ENCODE data around the gene KCNQ5.
"Not testable (repeated sequence)": the region's sequence is repeated elsewhere in the genome, so short reads cannot be mapped to it uniquely, and the experiment has no call there.

KCNQ5 gene

DNA sequence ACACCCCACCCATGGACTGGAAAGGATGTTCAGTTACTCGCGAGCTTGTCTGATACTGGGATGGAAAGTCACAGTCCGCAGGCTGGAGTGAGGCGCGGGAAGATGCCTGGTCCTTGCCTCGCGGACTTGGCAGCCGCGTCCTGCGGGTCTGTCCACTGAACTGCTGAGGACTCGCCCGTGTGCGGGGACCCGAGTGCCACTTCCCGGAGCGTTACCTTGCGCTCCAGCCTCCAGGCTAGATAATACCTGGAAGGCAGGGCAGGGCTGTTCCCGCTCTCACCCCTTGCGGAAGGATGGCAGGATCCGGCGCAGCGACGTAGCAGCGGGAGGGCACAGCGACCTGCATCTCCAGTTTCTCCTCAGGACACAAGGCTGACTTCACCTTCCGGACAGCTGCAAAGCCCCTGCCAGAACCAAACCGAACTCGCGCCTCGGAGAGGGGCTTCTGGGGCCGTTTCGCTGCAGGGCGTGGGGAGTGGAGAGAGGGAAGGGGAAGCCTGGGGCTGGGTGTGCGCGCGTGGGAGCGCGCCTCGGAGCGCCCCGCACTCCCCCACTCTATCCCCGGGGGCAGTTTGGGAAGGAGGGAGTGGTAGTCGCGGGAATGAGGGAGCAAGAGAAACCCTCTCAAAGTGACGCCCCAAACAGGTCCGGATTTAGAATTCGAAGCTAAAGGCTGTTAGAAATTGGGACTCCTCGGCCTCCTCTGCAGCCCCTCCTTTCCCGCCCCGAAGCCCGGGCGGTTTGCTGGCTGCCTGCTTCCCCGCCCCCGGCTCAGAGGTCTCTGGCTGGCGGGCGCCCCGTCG lies at the start of gene KCNQ5:
Gene KCNQ5 (plus strand): TSS at position 774 of the 803 bp plus-strand sequence.
- DNase-seq, result no peak

DNA sequence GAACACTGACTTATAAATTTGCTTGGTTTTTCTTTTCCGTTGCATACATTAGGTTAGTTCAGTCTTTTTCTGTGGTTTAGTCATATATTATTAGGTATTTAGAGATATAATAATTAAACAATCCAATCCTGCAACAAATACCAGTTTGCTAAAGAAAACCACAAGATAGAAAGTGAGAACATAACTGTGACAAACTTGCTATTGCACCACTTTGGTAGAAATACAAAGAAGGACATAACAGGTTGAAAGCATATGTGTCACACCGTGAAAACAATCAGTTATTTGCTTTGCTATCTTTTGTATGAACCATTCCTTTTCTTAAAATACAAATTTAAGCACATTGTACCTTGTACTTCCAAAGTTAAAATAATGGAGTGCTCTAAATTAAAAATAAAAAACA lies 42.0 kb upstream of the KCNQ5 start:
- no peak for DNase-seq

DNA sequence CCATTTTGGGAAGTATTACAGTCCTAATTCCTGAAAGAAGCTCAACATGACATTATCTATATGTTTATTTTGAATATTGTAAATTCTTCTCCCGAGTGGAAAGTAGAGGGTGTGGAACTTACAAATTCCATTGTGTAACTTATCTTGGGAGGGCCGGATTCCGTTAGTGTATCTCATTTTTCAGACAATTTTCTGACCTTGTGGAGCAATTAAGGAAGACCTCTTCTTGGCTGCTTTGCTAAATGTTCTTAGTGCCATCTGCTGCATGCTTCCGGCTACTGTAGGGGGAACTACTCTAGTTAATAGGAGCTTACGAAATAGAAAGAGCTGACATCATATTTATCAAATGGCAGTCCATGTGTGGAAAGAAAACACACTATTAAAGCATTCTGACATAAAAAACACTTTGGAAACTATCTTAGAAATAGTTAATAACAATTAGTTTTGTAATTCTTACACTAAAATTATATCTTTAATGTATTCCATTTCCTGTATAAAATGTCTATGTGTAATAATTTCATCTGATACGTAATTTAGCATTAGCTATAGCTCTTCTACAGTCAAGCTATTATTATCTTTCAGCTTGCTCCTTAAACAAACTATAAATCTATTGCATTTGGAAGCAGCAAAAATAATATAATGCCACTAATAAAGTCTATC lies 41.5 kb upstream of the KCNQ5 start:
- peak; percentile 2 for DNase-seq

DNA sequence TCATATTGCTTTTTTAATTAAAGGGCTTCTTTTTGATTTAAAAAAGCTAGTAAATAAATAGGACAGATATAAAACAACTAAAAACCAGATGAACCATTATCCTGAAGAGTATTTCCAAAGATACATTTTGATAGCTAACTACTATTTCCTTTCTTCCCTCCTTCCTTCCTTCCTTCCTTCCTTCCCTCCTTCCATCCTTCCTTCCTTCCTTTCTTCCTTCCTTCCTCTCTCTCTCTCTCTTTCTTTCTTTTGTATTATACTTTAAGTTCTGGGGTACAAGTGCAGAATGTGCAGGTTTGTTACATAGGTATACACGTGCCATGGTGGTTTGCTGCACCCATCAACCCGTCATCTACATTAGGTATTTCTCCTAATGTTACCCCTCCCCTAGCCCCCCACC lies 40.9 kb upstream of the KCNQ5 start:
- not testable (repeated sequence) for DNase-seq

DNA sequence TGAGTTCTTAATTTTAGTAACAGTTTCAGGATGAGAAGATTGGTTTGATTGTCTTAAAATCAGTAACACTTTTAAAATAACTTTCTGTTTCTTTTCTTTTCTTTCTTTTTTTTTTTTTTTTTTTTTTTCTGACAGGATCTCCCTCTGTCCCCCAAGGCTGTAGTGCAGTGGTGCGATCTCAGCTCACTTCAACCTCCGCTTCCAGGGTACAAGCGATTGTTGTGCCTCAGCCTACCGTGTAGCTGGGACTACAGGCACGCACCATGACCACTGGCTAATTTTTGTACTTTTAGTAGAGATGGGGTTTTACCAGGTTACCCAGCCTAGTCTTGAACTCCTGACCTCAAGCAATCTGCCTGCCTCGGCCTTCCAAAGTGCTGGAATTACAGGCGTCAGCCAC lies 33.7 kb upstream of the KCNQ5 start:
- DNase-seq, result no peak

DNA sequence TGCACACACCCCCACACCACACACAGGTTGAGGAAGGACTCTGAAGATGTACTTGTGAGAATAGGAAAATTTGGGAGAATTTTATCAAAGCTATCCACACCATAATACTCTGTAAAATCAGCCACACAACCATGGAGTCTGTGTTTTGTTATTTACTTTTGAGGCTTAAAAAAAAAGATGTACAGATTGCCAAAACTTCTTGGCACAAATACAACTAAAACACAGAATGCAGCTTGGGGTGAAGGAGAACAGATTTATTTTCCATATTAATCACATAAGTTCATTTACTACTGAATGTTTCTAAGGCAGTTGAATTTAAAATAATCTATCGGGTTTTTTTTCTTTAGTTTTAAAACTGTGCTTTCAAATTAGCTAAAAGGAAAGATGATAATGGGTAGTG lies 32.8 kb upstream of the KCNQ5 start:
- no peak for DNase-seq

DNA sequence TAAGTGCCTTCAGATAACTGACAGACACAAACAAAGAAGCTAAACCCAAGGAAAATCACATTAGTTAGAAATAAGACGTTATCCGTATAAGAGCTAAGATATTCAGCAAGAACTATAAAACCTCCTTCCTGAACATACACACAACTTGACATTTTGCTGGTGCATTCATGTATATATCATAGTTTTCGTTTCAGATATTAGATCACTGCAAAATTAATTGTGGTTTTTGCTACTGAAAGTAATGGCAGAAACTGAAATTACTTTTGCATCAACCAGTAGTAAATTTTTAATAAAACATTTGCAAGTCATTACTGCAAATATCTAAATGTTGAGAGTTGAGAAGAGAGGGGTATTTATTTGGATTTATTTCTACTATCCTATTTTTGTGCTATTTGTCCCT lies 26.1 kb upstream of the KCNQ5 start:
- DNase-seq, result no peak

DNA sequence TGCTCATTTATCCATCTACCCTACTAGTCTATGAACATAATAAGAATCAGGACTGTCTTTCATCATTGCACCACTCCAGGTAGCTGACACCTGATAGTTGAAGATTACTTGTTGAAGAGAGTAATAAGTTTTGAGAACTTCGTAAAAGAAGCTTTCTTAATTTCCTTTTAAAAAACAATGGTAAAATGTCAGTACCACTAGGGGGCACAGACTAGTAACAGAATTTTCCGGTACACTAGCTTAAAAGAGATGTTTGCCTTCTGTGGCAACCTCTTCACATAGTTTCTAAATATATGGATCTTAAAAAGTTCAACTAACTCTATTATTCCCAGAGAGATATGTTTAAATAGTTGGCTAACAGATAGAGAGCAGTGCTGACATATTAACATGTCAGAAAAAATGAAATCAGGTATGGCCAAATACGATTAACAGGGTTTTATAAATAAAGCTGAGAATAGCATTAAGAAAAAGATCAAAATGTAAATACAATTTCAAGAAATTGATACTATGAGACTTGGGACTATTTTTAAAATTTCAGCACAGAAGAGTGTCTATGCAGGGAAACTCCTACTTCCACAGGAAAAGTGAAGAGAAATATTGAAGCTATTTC lies 5.4 kb upstream of the KCNQ5 start:
- DNase-seq, result peak; percentile 42

DNA sequence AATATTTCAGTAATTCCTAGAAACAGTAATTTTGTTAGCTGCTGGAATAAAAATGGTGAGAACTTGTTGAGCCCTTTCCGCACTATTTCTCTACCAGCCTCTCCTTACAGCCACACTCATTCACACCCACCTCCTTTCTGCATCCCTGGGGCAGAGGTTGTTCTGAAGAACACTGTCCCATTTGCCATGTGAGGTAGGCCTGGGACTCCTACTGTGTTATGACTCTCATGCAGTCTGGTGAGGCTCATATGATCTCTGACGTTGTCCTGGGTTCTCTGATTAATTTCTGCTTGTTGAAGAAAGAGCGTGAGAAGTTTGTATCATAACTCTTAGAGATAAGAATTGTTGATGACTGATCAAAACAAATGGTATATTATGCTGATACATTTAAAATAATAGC lies 4.1 kb upstream of the KCNQ5 start:
- DNase-seq, result no peak

DNA sequence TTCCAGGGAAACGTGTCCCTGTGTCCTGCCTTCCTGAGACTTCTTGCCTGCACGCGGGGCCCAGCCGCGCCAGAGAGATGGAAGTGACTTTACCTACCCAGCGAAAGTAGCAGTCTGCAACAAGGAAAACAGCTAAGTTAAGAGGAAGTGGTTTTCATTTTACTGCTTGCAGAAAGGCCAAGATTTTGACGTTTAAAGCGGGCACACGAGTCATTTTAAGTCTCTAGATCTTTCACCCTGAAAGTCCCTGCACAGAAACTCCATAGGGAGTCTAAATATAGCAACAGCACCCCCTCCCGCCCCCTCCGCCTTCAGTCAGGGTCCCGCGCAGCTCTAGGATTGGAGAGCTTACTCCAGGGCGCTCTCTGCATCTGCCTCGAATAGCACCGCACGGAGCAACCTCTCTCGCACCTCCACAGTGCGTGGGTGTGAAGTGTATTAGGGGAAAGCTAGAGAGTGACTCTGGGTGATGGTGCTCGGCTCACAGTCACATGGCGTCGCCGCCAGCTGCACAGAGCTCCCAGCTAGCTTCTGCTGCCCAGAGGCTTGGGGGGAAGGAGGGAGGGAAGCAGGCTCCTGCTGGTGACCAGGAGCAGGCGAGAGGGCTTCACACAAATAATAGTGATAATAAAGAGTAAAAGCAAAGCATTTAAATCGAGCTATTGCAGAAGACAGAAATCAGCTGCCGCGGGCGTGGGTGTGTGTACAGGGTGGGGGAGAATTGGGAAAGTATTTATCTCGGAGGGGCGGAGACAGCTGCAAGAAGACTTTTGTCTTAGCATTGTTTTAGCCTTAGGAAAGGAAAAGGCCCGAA lies 1.8 kb upstream of the KCNQ5 start:
- peak; percentile 62 for DNase-seq

DNA sequence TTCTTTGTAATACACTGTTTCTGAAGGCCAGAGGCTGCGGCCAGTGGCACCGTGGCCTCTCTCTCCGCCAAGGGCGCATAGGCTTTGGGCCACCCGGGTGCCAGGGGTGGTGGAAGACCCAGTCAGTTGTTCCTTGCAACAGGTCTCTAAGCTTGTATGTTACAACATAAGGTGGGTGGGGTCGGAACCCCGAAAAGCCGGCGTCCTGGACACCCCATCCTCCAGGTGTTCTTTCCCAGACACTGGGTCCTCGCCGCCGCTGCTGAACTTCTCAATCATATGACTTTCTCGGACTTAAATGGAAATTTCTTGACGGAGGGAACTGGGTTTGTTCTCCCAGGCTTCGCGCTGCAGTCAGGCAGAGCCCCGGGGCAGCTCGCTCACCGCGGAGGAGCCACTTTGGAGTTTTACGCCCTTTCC lies 983 bp upstream of the KCNQ5 start:
- DNase-seq, result no peak

DNA sequence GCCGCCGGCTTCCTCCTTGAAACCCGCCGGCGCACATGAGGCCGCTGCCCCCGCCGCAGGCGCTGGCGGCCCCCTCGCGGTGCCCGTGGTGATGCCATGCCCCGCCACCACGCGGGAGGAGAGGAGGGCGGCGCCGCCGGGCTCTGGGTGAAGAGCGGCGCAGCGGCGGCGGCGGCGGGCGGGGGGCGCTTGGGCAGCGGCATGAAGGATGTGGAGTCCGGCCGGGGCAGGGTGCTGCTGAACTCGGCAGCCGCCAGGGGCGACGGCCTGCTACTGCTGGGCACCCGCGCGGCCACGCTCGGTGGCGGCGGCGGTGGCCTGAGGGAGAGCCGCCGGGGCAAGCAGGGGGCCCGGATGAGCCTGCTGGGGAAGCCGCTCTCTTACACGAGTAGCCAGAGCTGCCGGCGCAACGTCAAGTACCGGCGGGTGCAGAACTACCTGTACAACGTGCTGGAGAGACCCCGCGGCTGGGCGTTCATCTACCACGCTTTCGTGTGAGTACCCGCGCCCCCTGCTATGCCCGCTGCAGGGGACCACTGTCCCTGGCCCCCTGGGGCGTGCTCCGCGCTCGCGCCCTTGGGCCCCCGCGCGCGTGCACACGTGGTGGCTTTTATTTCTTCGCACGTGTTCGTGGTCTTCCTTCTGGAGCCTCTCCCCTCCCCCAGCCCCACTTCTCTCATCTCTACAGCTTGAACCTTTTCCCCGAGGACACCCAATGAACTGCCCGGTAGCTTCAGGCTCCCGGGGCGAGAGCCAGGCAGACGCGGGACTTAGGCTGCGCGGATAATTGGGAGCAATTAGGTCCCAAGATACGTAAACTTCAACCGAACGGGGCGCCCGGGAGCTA lies 453 bp downstream of the KCNQ5 start:
- DNase-seq, result peak; percentile 44

DNA sequence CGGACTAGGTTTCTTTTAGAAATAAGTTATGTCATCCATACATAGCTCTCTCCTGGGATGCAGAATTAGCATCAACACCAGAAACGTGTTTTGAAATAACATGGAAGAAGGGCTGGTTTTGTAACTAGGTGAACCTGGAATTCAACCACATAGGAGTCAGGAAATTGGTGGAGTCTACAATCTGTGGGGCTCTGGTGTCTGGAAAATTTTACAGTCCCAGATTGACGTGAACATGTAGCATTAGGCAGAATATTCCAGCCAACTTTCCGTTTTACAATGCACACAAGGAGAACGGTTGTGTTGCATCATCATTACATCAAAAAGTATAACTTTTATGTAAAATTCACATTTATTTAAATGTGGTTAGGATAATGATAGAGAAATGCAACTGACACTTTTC lies 1.9 kb downstream of the KCNQ5 start:
- no peak for DNase-seq

DNA sequence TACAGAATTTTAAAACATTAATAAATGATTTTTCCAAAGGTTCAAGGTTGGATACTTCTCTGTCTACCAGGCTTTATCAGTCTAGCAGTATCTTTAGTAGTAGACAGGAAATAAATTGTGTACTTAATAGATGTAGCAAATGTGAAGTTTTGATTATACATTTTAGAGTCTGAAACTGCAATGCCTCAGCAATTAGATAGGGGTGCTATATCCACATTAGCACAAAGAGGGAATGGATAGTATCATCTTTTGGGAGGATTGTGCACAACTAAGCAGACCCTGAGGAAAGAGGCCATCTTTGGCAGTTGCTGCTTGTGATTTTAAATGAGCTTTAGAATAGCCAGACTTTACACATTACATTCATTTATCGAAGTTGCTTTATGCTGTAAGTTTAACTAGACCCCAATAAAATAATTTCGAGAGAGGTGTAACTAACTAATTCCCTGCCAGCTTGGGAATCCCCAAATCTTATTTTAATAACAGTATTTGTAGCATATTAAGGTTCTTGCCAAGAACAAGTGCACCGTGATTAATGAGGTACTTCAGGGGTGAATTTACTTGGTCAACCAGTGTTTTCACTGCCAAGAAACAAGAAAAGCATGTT lies 2.8 kb downstream of the KCNQ5 start:
- DNase-seq, result peak; percentile 40

DNA sequence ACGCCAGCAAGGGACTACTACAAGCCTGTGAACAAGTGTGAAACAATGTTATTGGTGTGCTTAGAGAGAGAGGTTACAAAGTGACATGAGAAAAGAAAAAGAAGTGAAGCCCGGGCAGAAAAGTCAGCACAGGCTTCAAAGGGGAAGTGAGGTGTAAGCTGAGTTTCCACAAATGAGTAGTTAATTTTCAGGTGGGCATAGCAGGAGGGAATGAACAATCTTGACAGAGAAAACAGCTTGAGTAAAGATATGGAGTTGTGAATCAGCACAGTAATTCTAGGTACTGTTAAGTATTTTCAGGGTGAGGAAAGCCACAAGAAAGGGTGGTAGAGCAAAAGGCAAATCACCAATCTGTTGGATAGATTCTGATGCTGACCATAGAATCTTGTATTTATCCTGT lies 4.3 kb downstream of the KCNQ5 start:
- no peak for DNase-seq

DNA sequence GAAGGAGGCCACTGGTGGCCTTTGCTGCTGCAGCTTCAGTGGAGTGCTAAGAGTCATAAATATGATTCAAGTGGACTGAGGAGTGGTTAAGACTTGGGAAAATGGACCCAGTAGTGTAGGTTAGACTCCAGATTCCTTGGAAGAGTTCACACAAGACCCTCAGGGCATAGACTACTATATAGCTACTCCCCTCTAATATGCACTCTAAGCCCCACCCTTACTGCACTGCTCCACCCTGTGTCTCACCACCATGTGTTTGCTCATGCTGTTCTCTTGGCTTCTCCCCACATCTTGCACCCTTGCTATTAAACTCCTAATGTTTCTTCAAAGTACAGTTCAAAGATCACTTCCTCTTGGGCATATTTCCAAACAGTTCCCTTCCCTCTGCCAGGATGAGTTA lies 5.7 kb downstream of the KCNQ5 start:
- no peak for DNase-seq

DNA sequence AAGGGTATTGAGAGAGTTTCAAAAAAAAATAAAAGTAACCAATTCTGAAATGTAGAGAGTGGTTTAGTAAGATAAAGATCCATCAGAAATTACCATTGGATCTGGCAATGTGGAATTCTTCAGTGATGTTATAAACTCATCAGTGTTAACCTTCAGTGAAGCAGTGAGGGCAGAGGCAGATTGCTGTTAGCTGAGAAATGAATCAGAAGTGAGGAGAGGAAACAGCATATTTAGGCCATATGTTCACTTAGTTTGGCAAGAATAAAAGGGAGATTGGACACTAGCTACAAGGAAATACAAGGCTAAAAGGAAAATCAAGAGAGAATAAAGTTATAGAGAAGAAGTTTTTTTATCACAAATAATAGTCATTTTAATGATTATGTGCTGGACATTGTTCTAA lies 9.6 kb downstream of the KCNQ5 start:
- DNase-seq, result no peak

DNA sequence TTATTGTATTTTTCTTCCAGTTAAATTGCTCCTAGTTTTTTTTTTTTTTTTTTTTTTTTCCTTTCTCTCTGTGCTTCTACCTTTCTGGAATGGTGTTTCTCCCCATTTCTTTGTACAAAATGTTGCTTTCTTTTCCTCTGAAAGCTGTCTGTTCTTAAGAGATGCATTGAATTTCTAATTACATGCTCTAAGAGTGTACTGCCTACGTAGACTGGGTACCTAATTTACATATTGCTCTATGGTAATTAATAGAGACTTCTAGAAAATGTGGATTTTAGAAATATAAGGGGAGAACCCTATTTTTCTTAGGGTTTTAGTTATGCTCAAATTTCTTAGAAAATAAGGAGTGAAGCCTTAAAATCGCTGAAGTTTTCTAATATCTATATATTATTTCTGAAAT lies 13.8 kb downstream of the KCNQ5 start:
- DNase-seq, result no peak

DNA sequence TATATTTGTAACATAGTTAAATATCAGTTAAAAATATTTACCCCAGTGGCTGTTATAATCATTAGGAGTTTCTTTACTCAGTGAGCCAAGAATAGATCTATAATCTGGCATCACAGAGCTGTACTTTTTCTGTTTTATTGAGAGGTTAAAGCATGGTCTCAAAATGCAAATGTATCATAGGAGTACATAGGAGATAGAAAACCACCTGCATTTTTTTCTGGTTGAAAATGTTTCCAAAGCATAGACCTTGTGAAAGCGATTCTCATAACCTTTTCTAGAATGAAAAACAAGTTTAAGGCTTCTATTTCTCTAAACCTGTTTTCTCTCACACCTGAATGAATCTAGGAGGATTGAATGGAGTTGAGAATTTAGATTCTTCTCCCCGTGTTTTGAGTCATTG lies 14.4 kb downstream of the KCNQ5 start:
- no peak for DNase-seq

DNA sequence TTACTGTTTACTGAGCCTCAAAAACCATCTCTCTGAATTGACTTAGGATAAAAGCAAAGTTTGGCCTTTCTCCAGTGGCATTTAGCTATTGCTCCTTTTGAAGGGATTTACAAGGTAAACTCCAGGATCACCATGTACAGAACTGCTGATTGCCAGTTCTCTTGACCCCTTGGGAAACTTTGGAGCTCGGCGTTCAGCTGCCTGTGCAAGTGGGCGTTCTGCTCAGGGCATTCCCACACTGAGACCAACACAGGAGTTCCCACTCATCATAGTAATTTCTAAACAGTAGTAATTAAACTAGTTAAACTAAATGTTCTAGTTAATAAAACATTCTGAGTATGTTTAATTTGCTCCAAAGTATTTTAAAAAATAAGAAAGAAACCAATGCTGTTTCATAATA lies 14.9 kb downstream of the KCNQ5 start:
- DNase-seq, result no peak

DNA sequence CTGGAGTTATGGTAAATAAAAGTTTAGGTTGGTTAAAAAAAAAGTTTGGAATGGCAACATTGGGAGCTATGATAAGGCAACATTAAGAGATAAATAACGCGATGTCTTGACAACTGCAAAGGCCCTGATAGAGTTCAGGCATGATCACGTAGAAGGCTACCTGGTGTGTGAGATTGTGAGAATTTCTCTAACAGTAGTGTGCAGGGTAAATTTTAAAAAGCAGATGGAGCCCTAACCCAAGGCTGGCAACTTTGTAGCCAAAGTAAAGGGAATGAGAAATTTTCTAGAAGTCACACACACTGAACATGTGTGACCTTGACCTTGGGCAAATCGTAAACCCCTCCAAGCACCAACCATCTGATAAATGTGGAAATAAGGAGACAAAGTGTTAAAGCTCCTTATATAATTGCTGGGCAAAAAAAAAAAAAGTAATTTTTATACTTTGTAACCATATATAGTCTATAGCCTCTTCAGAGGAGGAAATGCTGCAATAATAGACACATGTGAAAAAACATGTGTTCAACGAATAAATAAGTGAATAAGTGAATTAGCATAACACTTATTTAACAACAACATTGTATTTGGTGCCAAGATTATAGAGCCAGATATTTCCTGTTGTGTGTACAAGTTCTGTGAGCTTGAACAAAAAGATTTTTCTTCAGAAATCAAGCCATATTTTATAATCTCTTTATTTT lies 18.2 kb downstream of the KCNQ5 start:
- no peak for DNase-seq

DNA sequence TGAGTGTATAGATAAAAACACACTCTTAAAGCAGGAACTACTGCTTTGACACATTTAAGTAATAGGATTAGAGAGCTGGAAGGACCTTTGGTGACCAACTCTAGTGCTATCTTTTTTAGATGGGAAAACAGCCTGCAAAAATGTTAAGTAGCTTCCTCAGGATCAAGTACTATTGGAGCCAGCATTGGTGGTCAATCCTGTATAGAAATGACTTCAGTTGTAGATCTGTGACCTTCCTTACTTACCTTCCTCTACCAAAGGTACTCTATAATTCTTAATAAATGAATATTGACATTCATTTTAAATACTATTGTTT lies 18.7 kb downstream of the KCNQ5 start:
- DNase-seq, result no peak
